Measurements from ENCODE around the gene RNF220.

DNA sequence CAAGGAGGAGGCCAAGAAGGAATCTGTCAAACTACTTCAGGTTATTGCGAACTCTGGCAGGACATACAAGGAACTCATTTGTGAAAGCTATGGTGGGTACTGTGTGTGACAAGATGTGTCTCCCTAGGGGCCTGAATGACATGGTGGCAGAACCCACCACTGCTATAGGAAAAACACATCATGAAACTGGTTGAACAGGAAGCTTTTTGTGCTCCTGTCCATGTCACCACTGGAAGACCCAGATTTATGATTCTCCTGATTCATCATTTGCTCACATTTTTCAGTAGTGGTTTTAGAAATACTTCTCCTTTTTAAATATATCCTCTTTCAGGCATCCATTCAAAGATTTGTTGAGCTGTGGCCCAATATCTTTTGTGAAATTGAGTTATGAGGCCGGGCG, 293.1 kb downstream of the RNF220 start:
- no peak for TF ChIP-seq PHF8 (IDR thresholded peaks at IDR 0.05; ENCODE audit: borderline replicate concordance, low read length)
- TF ChIP-seq NCOA2 (IDR thresholded peaks at IDR 0.05; ENCODE audit: partially characterized antibody in 2 of 2): no peak
- TF ChIP-seq, protein P1, sequence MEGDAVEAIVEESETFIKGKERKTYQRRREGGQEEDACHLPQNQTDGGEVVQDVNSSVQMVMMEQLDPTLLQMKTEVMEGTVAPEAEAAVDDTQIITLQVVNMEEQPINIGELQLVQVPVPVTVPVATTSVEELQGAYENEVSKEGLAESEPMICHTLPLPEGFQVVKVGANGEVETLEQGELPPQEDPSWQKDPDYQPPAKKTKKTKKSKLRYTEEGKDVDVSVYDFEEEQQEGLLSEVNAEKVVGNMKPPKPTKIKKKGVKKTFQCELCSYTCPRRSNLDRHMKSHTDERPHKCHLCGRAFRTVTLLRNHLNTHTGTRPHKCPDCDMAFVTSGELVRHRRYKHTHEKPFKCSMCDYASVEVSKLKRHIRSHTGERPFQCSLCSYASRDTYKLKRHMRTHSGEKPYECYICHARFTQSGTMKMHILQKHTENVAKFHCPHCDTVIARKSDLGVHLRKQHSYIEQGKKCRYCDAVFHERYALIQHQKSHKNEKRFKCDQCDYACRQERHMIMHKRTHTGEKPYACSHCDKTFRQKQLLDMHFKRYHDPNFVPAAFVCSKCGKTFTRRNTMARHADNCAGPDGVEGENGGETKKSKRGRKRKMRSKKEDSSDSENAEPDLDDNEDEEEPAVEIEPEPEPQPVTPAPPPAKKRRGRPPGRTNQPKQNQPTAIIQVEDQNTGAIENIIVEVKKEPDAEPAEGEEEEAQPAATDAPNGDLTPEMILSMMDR (IDR thresholded peaks at IDR 0.05 in 2 of 3, conservative IDR thresholded peaks at IDR 0.05 in 1 of 3; ENCODE audit: insufficient read depth in 2 of 3, low read depth in 1 of 3, low read length in 3 of 3): no peak

Data from K562 (cell line).